Uterus (tissue), 2 donors: ENCODE data around the gene ST6GALNAC2.

Source experiments
- POLR2A ChIP-seq, 2 donors: fragments of 450-650 bp; IDR thresholded peaks; one replicate each; pipeline ENCODE4 v1.6.1; 2016; ENCODE audit warnings: antibody characterized with exemption in 2 of 2, mild to moderate bottlenecking in 1 of 2, moderate library complexity in 1 of 2
- TF ChIP-seq, protein P1 (sequence below), 4 experiments: fragments of 200-600 bp in 2 of 4; fragments of 450-650 bp in 2 of 4; sonication (generic) in 2 of 4; IDR thresholded peaks; one replicate each; pipeline ENCODE4 v1.5.1; 2016 to 2019; ENCODE audit warnings: antibody characterized with exemption in 4 of 4, mild to moderate bottlenecking in 2 of 4, moderate library complexity in 1 of 4

- TF ChIP-seq, protein P1, sequence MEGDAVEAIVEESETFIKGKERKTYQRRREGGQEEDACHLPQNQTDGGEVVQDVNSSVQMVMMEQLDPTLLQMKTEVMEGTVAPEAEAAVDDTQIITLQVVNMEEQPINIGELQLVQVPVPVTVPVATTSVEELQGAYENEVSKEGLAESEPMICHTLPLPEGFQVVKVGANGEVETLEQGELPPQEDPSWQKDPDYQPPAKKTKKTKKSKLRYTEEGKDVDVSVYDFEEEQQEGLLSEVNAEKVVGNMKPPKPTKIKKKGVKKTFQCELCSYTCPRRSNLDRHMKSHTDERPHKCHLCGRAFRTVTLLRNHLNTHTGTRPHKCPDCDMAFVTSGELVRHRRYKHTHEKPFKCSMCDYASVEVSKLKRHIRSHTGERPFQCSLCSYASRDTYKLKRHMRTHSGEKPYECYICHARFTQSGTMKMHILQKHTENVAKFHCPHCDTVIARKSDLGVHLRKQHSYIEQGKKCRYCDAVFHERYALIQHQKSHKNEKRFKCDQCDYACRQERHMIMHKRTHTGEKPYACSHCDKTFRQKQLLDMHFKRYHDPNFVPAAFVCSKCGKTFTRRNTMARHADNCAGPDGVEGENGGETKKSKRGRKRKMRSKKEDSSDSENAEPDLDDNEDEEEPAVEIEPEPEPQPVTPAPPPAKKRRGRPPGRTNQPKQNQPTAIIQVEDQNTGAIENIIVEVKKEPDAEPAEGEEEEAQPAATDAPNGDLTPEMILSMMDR (IDR thresholded peaks at IDR 0.05), result no peak
- TF ChIP-seq POLR2A (IDR thresholded peaks at IDR 0.05), result no peak
Measured at GRCh38 chr17:76560877-76561221, 24.8 kb downstream of the ST6GALNAC2 start.
